HG03064 (cell line): ENCODE measurements around the gene SORBS1.

ENCODE experiments used
- ATAC-seq: cut with Tn5 transposase; IDR thresholded peaks from one replicate; pipeline ENCODE4 v1.9.1; 2021; ENCODE audit warnings: low read depth; ENCODE audit not compliant: unreplicated experiment

SORBS1 gene

GRCh38 chr10:95416973-95417372, 144.2 kb downstream of the SORBS1 start:
- no peak for ATAC-seq

GRCh38 chr10:95416270-95416669, 144.9 kb downstream of the SORBS1 start:
- no peak for ATAC-seq

GRCh38 chr10:95415621-95416031, 145.5 kb downstream of the SORBS1 start:
- no peak for ATAC-seq

- ATAC-seq, result no peak
Measured at GRCh38 chr10:95414844-95415485, 146.2 kb downstream of the SORBS1 start.

- no peak for ATAC-seq
Measured at GRCh38 chr10:95414016-95414830, 146.9 kb downstream of the SORBS1 start.

- ATAC-seq, result no peak
Measured at GRCh38 chr10:95413588-95413987, 147.6 kb downstream of the SORBS1 start.

- ATAC-seq, result no peak
Measured at GRCh38 chr10:95411635-95412034, 149.5 kb downstream of the SORBS1 start.

GRCh38 chr10:95408983-95409873, 151.9 kb downstream of the SORBS1 start:
- no peak for ATAC-seq

GRCh38 chr10:95408148-95408960, 152.8 kb downstream of the SORBS1 start:
- ATAC-seq, result no peak

GRCh38 chr10:95407546-95407945, 153.6 kb downstream of the SORBS1 start:
- no peak for ATAC-seq

GRCh38 chr10:95406651-95407280, 154.4 kb downstream of the SORBS1 start:
- ATAC-seq, result no peak

GRCh38 chr10:95405655-95406054, 155.5 kb downstream of the SORBS1 start:
- no peak for ATAC-seq

- ATAC-seq, result no peak
Measured at GRCh38 chr10:95404864-95405263, 156.3 kb downstream of the SORBS1 start.

GRCh38 chr10:95404462-95404858, 156.7 kb downstream of the SORBS1 start:
- no peak for ATAC-seq

- no peak for ATAC-seq
Measured at GRCh38 chr10:95403700-95404461, 157.3 kb downstream of the SORBS1 start.

GRCh38 chr10:95401704-95402469, 159.3 kb downstream of the SORBS1 start:
- ATAC-seq, result no peak

GRCh38 chr10:95400787-95401186, 160.4 kb downstream of the SORBS1 start:
- ATAC-seq, result no peak

- ATAC-seq, result no peak
Measured at GRCh38 chr10:95399183-95399582, 162.0 kb downstream of the SORBS1 start.
